Endothelial cell of umbilical vein (primary cell): ENCODE results near the gene NLGN1. TPM values are rescaled to one million over a fixed set of nuclear protein-coding genes. Genes with fewer than 3 reads are reported as not detected.

ENCODE experiments used
- BruUV-seq: library from RNA; stranded (reverse); fragments of 400-500 nt; replicated peaks from 2 replicates; lab custom pipeline; 2021; lab: Mats Ljungman, UMichigan
- CTCF ChIA-PET: fragments of 300-600, 350-600 bp; sonication (Branson Sonifier 250); formaldehyde crosslinking; loops from one replicate; lab custom pipeline; 2021; ENCODE audit warnings: antibody characterized with exemption, inconsistent platforms; lab: Charles Lee
- POLR2A ChIA-PET: fragments of 300-600, 350-600 bp; sonication (Branson Sonifier 250); formaldehyde crosslinking; loops from one replicate; lab custom pipeline; 2021; ENCODE audit warnings: antibody characterized with exemption, inconsistent platforms; lab: Charles Lee
- DNase-seq: peaks from one replicate; pipeline ENCODE4 v3.0.0-alpha.2; 2011; ENCODE audit warnings: low read depth, low spot score
- FAIRE-seq: peaks from 2 replicates; lab custom pipeline; 2011; peaks lifted over from hg19 to GRCh38; lab: Jason Lieb, UNC
- H2AFZ ChIP-seq: 2 replicates; pipeline ENCODE4 v1.6.0; 2012; ENCODE audit warnings: low read depth, low read length, control low read depth, inconsistent platforms
- H3K27ac ChIP-seq: 2 replicates; pipeline ENCODE4 v1.5.1; 2011; ENCODE audit warnings: low read depth, mild to moderate bottlenecking, control low read depth, low read length, moderate library complexity; ENCODE audit not compliant: insufficient read depth
- H3K27me3 ChIP-seq, 2 experiments: 2 replicates each; pipeline versions ENCODE4 v1.6.0 to v1.6.1; 2011; ENCODE audit warnings: low read length in 2 of 2, mixed read lengths in 1 of 2; ENCODE audit not compliant: control insufficient read depth in 2 of 2, insufficient read depth in 2 of 2
- H3K36me3 ChIP-seq, 2 experiments: 2 replicates in 1 of 2; 3 replicates in 1 of 2; pipeline ENCODE4 v1.5.1; 2011; ENCODE audit warnings: low read length in 2 of 2, mild to moderate bottlenecking in 1 of 2, moderate library complexity in 1 of 2; ENCODE audit not compliant: control insufficient read depth in 2 of 2, insufficient read depth in 2 of 2; ENCODE audit errors: extremely low read depth in 1 of 2
- H3K4me1 ChIP-seq: 3 replicates; pipeline ENCODE4 v1.5.1; 2011; ENCODE audit warnings: mild to moderate bottlenecking, low read length; ENCODE audit not compliant: control insufficient read depth, insufficient read depth; ENCODE audit errors: extremely low read depth
- H3K4me2 ChIP-seq: 2 replicates; pipeline ENCODE4 v1.6.1; 2011; ENCODE audit warnings: low read length, control low read depth, mixed read lengths; ENCODE audit not compliant: insufficient read depth
- H3K4me3 ChIP-seq, 3 experiments: fragments of 200-600 bp in 1 of 3; sonication (generic), shearing (Covaris generic) in 1 of 3; replicated peaks in 1 of 3; 2 replicates each; pipeline ENCODE4 v1.5.1; 2011 to 2016; ENCODE audit warnings: control low read depth in 3 of 3, low read length in 3 of 3, mild to moderate bottlenecking in 2 of 3, inconsistent platforms in 1 of 3, low read depth in 1 of 3, moderate library complexity in 1 of 3; ENCODE audit not compliant: insufficient read depth in 1 of 3
- H3K79me2 ChIP-seq: 2 replicates; pipeline ENCODE4 v1.6.0; 2012; ENCODE audit warnings: low read length, inconsistent platforms; ENCODE audit not compliant: control insufficient read depth, insufficient read depth
- H3K9ac ChIP-seq: replicated peaks from 2 replicates; pipeline ENCODE3; 2011; ENCODE audit warnings: low read length, control low read depth; ENCODE audit not compliant: insufficient read depth; ENCODE audit errors: extremely low read depth
- H3K9me1 ChIP-seq: replicated peaks from 3 replicates; pipeline ENCODE4 v1.6.0; 2011; ENCODE audit warnings: mild to moderate bottlenecking, low read length; ENCODE audit not compliant: control insufficient read depth, insufficient read depth; ENCODE audit errors: extremely low read depth
- H3K9me3 ChIP-seq: replicated peaks from 2 replicates; pipeline ENCODE4 v1.5.1; 2012; ENCODE audit warnings: low read length, inconsistent platforms; ENCODE audit not compliant: control insufficient read depth, insufficient read depth
- H4K20me1 ChIP-seq: replicated peaks from 2 replicates; pipeline ENCODE3; 2011; ENCODE audit warnings: mild to moderate bottlenecking, low read length; ENCODE audit not compliant: control insufficient read depth, insufficient read depth; ENCODE audit errors: extremely low read depth
- EZH2 ChIP-seq: IDR thresholded peaks from 2 replicates; pipeline ENCODE4 v1.6.1; 2012; ENCODE audit warnings: borderline replicate concordance, low read depth, mild to moderate bottlenecking, moderate library complexity, low read length, inconsistent platforms; ENCODE audit not compliant: severe bottlenecking
- FOS ChIP-seq: IDR thresholded peaks from 2 replicates; pipeline ENCODE4 v1.6.1; 2011; ENCODE audit warnings: mild to moderate bottlenecking, low read length, moderate library complexity, borderline replicate concordance; ENCODE audit not compliant: insufficient read depth
- GATA2 ChIP-seq: IDR thresholded peaks from 2 replicates; pipeline ENCODE4 v1.7.0; 2011; ENCODE audit warnings: low read depth, mild to moderate bottlenecking, moderate library complexity, mixed read lengths, low read length; ENCODE audit not compliant: insufficient read length, insufficient read depth
- JUN ChIP-seq: IDR thresholded peaks from 2 replicates; pipeline ENCODE4 v1.6.1; 2011; ENCODE audit warnings: borderline replicate concordance, low read depth; ENCODE audit not compliant: insufficient read length, insufficient read depth
- MYC ChIP-seq: IDR thresholded peaks from one replicate; pipeline ENCODE4 v1.6.1; 2011; ENCODE audit warnings: mild to moderate bottlenecking, low read depth, low read length
- POLR2A ChIP-seq: IDR thresholded peaks from 2 replicates; pipeline ENCODE4 v1.6.1; 2012; ENCODE audit warnings: low read depth, mild to moderate bottlenecking, control low read depth, low read length
- POLR2AphosphoS5 ChIP-seq: IDR thresholded peaks from 2 replicates; pipeline ENCODE4 v1.6.1; 2012; ENCODE audit warnings: low read depth, mild to moderate bottlenecking, control low read depth, low read length, moderate library complexity; ENCODE audit not compliant: insufficient read depth
- dilution Hi-C: fragments of 300-500 bp; cut with MboI; formaldehyde crosslinking; loops from one replicate; pipeline ENCODE4 v1.15.0; 2019; ENCODE audit warnings: low sequenced_read_pairs; ENCODE audit not compliant: extremely low pct_ligation_motif_present
- intact Hi-C: fragments of 100-400 bp; cut with micrococcal nuclease; formaldehyde crosslinking; loops from one replicate; pipeline ENCODE4 v1.10.0; 2022
- polyA plus RNA-seq, 4 experiments: library from polyadenylated mRNA; depleted of rRNA in 3 of 4; stranded (reverse) in 3 of 4; unstranded in 1 of 4; fragments of >200 nt; gene quantifications; 2 replicates each; pipeline versions ENCODE4 v1.2.1 to v1.2.3, GENCODE V29; 2011 to 2012; ENCODE audit warnings: missing spikeins in 1 of 4
- total RNA-seq: library from RNA; stranded (reverse); gene quantifications from 2 replicates; pipeline ENCODE4 v1.2.3, GENCODE V29; 2021
- TF ChIP-seq, protein P1 (sequence below): IDR thresholded peaks from 2 replicates; pipeline ENCODE4 v1.6.1; 2011; ENCODE audit not compliant: insufficient read depth, insufficient read length
- TF ChIP-seq, protein P2 (sequence below), 2 donors: IDR thresholded peaks; 1 replicate in 1 of 2; 2 replicates in 1 of 2; pipeline ENCODE4 v1.5.1; 2011; ENCODE audit warnings: low read length in 2 of 2, mild to moderate bottlenecking in 2 of 2, moderate library complexity in 2 of 2, control low read depth in 1 of 2, inconsistent platforms in 1 of 2, low read depth in 1 of 2; ENCODE audit not compliant: insufficient read depth in 1 of 2; ENCODE audit errors: extremely low read depth in 1 of 2

The NLGN1 gene
- total and polyA plus RNA-seq, 2 donors (not counting 3 experiments of a cell fraction or from before 2014, with no cell fraction given) = 7.9 to 16.3 TPM

DNA sequence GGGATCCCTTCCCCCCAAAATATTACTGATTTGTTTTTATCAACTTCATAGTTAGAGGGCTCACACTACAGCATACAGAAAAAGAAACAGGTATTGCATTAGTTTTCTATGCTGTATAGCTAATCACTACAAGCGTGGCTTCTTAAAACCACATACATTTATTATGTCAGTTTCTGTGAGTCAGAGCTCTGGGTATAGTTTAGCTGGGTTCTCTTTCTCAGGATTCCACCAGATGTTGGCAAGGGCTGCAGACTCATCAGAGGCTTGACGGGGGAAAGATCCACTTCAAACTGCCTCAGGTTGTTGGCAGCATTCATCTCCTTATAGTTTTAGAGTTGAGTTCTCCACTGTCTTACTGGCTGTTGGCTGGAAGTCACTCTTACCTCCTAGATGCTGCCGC, 328.0 kb downstream of the NLGN1 start:
- no peak overlapping the region for H3K4me2 ChIP-seq
- no peaks in the 10 kb centered on the region for H3K9me1 ChIP-seq
- POLR2A ChIA-PET = no interaction called here
- DNase-seq (no peak), FAIRE-seq (no peak)
- no peaks in the 10 kb centered on the region for H3K36me3 ChIP-seq
- dilution Hi-C loops = no loop called here
- CTCF ChIA-PET = interaction anchor here (0.7 kb wide), 1 partner anchor 12 kb away, joined by 3 read pairs; no protein-coding TSS in a partner anchor
- H3K27ac ChIP-seq = no peak overlapping the region
- H3K27me3 ChIP-seq = no peaks in the 10 kb centered on the region
- H2AFZ ChIP-seq = no peak overlapping the region
- BruUV-seq = no TSS peak
- TF ChIP-seq POLR2AphosphoS5 = no peak
- no peak for TF ChIP-seq MYC
- no peak for TF ChIP-seq POLR2A
- TF ChIP-seq, protein P1, sequence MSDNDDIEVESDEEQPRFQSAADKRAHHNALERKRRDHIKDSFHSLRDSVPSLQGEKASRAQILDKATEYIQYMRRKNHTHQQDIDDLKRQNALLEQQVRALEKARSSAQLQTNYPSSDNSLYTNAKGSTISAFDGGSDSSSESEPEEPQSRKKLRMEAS = no peak
- TF ChIP-seq, protein P2, sequence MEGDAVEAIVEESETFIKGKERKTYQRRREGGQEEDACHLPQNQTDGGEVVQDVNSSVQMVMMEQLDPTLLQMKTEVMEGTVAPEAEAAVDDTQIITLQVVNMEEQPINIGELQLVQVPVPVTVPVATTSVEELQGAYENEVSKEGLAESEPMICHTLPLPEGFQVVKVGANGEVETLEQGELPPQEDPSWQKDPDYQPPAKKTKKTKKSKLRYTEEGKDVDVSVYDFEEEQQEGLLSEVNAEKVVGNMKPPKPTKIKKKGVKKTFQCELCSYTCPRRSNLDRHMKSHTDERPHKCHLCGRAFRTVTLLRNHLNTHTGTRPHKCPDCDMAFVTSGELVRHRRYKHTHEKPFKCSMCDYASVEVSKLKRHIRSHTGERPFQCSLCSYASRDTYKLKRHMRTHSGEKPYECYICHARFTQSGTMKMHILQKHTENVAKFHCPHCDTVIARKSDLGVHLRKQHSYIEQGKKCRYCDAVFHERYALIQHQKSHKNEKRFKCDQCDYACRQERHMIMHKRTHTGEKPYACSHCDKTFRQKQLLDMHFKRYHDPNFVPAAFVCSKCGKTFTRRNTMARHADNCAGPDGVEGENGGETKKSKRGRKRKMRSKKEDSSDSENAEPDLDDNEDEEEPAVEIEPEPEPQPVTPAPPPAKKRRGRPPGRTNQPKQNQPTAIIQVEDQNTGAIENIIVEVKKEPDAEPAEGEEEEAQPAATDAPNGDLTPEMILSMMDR (IDR thresholded peaks at IDR 0.05; ENCODE audit: extremely low read depth in 1 of 2, insufficient read depth in 1 of 2, low read depth in 1 of 2, low read length in 2 of 2) = no peak
- no peak for TF ChIP-seq GATA2
- H3K9ac ChIP-seq = no peak overlapping the region
- H3K4me3 ChIP-seq = no peak overlapping the region
- no peaks in the 10 kb centered on the region for H3K9me3 ChIP-seq
- intact Hi-C loops = no loop called here
- H3K4me1 ChIP-seq = no peaks in the 10 kb centered on the region
- no peaks in the 10 kb centered on the region for H4K20me1 ChIP-seq
- no peaks in the 10 kb centered on the region for H3K79me2 ChIP-seq

DNA sequence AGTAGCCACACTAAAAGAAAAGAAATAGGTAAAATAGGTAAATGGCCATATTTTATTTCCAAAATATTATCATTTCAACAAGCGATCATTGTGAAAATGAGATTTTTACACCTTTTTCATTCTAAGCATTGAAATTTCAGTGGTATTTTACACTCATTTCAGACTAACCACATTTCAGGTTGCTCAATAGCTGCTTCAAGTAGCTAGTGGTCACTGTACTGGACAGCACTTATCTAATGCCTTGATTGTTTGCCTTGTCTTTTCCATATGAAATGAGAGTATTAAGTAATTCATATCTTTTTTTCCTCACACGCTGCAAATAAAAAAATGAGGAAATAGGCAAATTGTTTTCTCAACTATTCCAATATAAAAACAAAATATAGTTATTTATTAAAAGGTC, 332.8 kb downstream of the NLGN1 start:
- dilution Hi-C loops (no loop called here), intact Hi-C loops (loop anchor here (5.0 kb wide), 1 partner anchor 362 kb away; no protein-coding TSS in a partner anchor)
- POLR2A ChIA-PET = no interaction called here

More for the DNA sequence above, 332.8 kb downstream of the NLGN1 start:
- Histone ChIP-seq H3K79me2 (no peaks in the 10 kb centered on the region), H3K4me1 (peaks cover 20% of the 10 kb centered on the region), H3K27me3 (no peaks in the 10 kb centered on the region), H4K20me1 (no peaks in the 10 kb centered on the region), H3K4me3 (no peak overlapping the region), H3K4me2 (no peak overlapping the region), H2AFZ (no peak overlapping the region), H3K9me3 (no peaks in the 10 kb centered on the region), H3K9ac (no peak overlapping the region), H3K9me1 (no peaks in the 10 kb centered on the region), H3K27ac (no peak overlapping the region), H3K36me3 (no peaks in the 10 kb centered on the region)
- TF ChIP-seq, protein P1 = no peak
- TF ChIP-seq JUN (no peak), EZH2 (no peak), FOS (no peak), POLR2A (no peak), POLR2AphosphoS5 (no peak), MYC (no peak), GATA2 (no peak)
- TF ChIP-seq, protein P2 (IDR thresholded peaks at IDR 0.05; ENCODE audit: extremely low read depth in 1 of 2, insufficient read depth in 1 of 2, low read depth in 1 of 2, low read length in 2 of 2) = no peak
- CTCF ChIA-PET = interaction anchor here (1.3 kb wide), 1 partner anchor 9 kb away, joined by 4 read pairs; no protein-coding TSS in a partner anchor
- FAIRE-seq (no peak), DNase-seq (no peak)
- BruUV-seq = no TSS peak
